NCI-H1092 treated with DMSO at 0.1 percent for 48 hours (cell line): ENCODE results near the gene SOCS6.
"Not testable (repeated sequence)": the region's sequence is repeated elsewhere in the genome, so short reads cannot be mapped to it uniquely, and the experiment has no call there.

Experiments
- DNase-seq: peaks from one replicate; lab custom pipeline; 2025; lab: John Stamatoyannopoulos, UW

Gene SOCS6, protein sequence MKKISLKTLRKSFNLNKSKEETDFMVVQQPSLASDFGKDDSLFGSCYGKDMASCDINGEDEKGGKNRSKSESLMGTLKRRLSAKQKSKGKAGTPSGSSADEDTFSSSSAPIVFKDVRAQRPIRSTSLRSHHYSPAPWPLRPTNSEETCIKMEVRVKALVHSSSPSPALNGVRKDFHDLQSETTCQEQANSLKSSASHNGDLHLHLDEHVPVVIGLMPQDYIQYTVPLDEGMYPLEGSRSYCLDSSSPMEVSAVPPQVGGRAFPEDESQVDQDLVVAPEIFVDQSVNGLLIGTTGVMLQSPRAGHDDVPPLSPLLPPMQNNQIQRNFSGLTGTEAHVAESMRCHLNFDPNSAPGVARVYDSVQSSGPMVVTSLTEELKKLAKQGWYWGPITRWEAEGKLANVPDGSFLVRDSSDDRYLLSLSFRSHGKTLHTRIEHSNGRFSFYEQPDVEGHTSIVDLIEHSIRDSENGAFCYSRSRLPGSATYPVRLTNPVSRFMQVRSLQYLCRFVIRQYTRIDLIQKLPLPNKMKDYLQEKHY

DNA sequence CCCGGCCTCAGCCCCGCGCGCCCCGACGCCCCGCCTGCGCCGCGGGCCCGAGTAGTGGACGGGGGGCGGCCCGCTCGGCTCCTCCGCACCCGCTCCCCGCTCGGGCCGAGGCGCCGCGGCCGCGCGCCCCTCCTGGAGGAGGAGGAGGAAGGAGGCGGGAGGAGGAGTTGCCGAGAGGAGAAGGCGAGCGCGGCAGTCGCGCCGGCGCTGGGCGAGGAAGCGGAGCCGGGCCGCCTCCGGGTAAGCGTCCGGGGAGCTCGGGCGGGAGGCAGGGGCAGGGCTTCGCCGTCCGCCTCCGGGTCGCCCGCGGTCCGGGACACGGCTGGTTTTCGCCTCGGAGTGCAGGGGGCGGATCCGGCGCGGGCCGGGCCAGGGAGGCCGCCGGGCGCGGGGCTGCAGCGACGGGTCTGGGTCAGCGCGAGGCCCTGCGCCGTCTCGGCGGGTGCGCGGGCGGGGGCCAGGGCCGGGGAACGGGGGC, at the start of gene SOCS6:
Gene SOCS6 (plus strand): TSS at position 195 of the 478 bp plus-strand sequence. CDS start 35,624 bp downstream, outside the sequence.
- DNase-seq, result peak; percentile 47

DNA sequence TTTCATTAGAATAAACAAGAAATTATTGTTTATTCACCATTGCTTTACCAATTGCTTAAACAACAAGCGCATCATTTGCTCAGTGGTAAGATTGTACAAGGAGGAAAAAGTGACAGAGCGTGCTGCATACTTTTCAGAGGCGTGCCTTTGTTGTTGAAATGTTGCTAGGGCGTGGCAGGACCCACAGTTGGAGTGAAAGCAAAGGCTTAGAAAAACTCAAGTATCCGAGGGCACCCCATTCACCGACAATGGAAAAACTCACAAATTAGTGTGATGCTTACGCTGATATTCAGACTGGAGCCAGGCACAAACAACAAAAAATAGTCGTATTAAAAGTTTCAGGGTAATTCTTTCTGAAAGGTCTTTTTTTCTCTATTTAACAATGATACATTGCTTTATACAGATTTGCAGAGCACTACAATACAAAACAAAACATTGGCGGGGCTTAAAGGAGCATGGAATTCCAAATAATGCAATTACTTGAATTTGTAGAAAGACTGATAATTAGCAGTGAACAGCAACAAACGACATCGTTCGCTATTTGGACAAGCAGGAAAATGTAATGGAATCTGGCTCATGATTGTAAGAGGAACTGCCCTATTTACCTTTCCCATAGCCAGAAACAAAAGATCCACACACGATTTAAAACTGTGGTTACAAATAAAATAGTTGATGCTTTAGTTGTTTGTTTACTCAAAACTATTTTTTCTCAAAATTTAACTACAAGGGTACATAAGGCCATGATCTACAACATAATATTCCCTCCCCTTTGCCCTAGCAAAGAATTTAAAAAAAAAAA, 45.5 kb upstream of the SOCS6 start:
- DNase-seq, result no peak

DNA sequence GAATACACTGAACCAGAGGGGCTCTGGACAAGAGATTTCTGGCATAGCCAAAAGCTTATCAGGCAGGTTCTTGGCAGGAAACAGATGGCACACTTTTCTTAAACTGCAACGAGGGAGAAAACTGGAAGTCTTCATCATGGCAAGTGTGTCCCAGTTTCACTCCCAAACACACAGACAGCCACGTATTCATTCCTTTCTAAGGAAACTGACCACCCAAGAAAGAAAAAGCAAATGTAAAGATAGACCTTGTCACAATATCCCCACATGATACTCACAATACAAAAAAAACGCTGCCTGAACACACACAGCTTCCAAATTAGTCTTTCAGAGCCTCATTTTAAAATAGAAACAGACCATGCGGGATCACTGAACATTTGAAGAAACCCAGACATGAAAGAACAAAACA, 42.8 kb upstream of the SOCS6 start:
- no peak for DNase-seq

DNA sequence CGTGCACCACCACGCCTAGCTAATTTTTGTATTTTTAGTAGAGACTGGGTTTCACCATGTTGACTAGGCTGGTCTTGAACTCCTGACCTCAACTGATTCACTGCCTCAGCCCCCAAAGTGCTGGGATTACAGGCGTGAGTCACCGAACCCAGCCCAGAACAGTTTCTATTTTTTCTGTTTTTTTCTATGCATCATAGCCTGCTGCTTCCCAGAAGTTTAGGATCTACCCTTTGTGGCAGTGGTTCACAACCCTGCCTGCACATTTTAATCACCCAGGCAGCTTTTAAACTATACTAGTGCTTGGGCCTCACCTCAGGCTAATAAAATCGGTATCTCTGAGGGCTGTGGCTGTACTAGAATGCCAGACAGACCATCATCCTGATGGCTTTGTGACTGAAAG, 39.7 kb upstream of the SOCS6 start:
- DNase-seq, result no peak

- not testable (repeated sequence) for DNase-seq
Measured at GRCh38 chr18:70249861-70250260, 39.0 kb upstream of the SOCS6 start.

DNA sequence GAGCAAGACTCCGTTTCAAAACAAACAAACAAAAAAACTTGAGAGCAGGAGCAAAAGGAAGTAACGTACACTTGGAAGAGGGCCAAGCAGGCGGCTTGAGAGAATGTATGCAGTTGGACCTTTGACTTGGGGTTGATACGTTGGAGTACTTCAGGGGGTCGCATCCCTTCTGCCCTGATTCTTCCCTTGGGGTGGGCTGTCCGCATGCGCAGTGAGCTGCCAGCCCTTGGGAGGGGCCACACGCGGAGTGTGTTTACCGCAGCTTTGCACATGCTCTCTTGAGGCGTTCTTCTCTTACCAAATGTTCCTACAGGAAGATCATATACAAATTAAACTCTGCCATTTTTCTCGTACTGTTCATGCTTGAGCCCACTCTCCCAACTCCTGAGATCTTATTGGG, 38.1 kb upstream of the SOCS6 start:
- no peak for DNase-seq

DNA sequence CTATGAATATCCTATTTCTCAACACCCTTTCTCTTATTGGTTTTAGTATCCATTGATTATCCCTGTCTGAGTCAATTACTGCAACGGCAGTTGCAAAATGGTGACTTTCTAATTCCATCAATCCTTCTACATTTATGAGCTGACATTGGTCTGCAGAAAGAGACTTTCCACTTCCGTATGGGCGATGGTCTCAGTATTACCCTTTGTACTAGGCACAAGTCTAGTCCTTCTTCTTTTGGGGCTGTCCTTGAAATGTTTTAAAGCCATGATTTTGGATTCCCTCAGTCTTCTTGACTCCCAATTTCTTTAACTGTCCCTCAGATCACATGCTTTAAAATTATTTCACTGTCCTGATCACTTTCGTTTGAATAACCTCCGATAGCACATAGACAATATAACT, 32.7 kb upstream of the SOCS6 start:
- no peak for DNase-seq

- DNase-seq, result no peak
Measured at GRCh38 chr18:70256994-70257393, 31.9 kb upstream of the SOCS6 start.

- no peak for DNase-seq
Measured at GRCh38 chr18:70258243-70258642, 30.6 kb upstream of the SOCS6 start.

- no peak for DNase-seq
Measured at GRCh38 chr18:70260683-70261082, 28.2 kb upstream of the SOCS6 start.

DNA sequence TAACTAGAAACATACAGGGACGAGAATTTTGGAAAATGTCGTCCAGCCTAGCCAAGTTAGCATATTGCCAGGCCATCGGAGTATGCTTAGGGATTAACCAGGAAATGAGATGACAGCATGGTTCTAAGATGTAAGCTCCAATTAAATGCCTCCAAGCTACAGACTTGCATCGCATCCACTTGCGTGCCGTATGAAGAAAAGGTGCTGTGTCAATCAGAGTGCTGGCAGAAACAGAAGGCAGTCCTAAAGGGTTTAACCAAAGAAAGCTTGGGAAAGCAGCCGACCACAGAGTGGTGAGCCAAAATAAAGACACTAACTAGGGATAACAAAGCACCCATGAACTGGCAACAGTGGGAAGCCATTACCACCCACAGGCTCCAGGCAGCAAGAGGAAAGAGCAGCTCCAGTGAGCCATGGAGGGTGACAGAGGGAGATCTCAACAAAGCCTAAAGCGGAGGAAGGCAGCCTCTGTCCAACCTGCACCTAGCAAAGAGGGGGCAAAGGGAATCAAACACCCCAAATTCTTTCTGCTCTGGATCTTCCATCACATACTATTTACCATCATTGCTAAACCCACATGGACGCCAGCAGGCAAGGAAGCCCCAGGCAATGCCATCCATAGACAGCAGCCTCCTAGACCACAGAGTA, 27.6 kb upstream of the SOCS6 start:
- DNase-seq, result peak; percentile 12

GRCh38 chr18:70263336-70263735, 25.5 kb upstream of the SOCS6 start:
- no peak for DNase-seq

DNA sequence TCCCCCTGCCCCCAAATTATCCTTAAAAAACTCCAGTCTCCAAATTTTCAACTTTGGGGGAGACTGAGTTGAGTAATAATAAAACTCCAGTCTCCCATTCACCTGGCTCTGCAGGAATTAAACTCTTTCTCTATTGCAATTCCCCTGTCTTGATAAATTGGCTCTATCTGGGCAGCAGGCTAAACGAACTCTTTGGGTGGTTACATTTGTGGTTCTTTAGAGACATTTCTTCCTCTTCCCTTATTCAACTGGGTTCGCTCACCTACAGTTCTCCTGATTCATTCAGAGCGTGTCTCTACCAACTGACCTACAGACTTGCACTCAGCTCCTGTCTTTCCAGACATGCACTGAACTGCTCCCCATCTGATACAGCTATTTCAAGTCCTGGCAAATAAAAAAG, 17.1 kb upstream of the SOCS6 start:
- DNase-seq, result no peak

GRCh38 chr18:70273021-70273420, 15.8 kb upstream of the SOCS6 start:
- DNase-seq, result no peak

DNA sequence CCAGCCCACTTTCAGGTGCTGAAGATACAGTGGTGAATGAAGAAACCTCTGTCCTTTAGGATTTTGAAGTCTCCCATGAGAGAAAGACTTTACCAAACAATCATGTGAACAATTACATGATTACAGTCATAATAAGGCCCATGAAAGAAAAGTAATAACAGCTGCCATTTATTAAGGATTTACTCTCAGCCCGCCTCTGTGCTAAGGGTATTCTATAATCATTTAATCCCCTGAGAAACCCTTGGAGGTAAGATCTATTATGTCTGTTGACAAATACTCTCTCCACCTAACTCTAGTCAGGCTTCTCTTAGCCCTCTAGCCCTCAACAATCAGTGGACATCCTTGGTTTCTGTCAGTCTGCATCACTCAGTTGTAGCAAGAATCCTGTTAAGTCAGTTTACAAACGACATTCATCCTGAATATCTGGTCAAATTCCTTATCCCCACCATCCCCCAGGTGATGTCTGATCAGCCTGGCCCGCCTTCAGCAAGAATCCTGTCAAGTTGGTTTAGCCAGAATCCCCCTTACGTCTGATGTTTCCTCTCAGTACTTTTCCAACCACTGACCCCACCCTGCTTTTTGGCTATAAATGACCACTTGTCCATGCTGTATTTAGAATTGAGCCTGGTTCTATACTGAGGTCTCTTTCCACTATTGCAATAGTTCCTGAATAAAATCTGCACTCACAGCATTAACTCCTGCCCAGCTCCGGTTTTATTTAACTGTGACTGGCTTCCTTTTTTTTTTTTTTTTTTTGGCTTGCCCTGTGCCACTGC, 12.2 kb upstream of the SOCS6 start:
- DNase-seq, result no peak

- no peak for DNase-seq
Measured at GRCh38 chr18:70279470-70279869, 9.4 kb upstream of the SOCS6 start.

GRCh38 chr18:70280007-70280925, 8.6 kb upstream of the SOCS6 start:
- DNase-seq, result no peak

DNA sequence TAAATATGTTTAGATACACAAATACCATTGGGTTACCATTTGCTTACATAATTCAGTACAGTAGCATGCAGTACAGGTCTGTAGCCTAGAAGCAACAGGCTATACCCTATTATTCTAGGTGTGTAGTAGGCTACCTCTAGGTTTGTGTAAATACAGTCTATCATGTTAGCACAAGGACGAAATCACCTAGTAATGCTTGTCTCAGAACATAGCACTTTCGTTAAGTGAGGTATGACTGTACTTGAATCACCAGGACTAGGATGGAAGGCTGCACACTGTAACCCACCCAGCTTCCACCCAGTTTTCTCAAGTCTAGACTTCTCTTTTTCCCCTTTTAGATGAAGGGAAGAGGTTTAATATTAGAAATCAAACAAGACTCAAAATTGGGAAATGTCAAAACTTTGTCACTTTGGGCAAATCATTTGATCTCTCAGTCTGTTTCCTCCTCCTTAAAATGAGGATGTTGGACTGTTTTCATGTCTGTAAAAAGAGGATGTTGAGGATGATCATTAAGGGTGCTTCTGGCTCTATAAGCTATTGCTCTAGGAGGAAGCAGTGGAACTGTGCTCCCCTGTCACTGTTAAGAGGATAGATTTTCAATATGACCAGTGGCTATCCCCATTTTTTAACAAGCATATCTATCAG, 3.7 kb upstream of the SOCS6 start:
- DNase-seq, result no peak

GRCh38 chr18:70287731-70288130, 1.1 kb upstream of the SOCS6 start:
- no peak for DNase-seq
